PC-9 (cell line): Measurements from ENCODE around the gene ADIRF.

Source experiments
- CTCF ChIP-seq: fragments of 200-600 bp; sonication (generic); conservative IDR thresholded peaks from 2 replicates; pipeline ENCODE4 v1.6.1; 2017; ENCODE audit warnings: mixed run types, antibody characterized with exemption, mild to moderate bottlenecking, moderate library complexity
- EZH2 ChIP-seq: fragments of 200-600 bp; sonication (generic); IDR thresholded peaks from 2 replicates; pipeline ENCODE4 v1.8.0; 2017; ENCODE audit warnings: antibody characterized with exemption, low read depth

GRCh38 chr10:86950349-86950748 is 17.9 kb upstream of the ADIRF start:
- TF ChIP-seq CTCF (no peak), EZH2 (no peak)
